ENCODE measurements around the gene MYOF.
"Not testable (repeated sequence)": the region's sequence is repeated elsewhere in the genome, so short reads cannot be mapped to it uniquely, and the experiment has no call there.

MYOF gene

DNA sequence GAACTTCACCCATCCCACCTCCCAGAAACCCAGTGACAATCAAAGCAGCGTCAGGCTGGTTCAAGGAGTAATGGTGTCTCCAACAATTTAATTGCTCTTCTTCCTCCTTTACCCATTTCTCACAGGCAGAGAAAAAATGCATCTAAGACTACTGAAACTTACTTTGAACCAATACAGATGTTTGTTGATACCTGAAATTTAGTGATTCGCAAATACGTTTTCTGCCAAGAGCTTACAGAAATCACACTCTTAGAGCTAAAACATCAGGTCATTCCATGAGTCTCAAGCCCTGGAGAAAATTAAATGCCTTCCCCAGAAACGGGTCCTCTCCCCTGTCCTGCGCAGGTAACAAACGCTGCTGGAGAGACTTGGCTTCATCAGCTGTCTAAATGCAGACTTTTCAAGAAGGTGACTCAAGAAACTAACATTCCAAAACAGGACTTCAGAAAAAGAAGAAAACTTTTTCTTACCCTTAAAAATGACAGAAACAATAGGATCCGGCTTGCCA lies 443 bp downstream of the MYOF start:
- DNase-seq (ENCODE audit: low spot score): no peak

DNA sequence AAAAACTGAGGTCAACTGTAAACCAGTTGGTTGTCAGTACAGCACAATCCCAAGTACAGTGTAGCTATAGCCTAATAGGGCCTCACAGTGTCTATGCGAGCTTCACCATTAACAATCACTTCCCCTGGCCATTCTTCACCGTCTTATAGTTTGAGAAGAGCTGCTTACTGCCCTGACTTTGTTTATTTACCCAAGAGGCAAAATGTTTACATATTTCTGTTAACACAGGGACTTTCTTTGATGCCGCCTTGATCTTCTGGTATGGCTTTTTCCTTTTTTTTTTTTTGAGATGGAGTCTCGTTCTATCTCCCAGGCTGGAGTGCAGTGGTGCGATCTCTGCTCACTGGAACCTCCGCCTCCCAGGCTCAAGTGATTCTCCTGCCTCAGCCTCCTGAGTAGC lies 3.3 kb downstream of the MYOF start:
- no peak for DNase-seq (ENCODE audit: low spot score)

DNA sequence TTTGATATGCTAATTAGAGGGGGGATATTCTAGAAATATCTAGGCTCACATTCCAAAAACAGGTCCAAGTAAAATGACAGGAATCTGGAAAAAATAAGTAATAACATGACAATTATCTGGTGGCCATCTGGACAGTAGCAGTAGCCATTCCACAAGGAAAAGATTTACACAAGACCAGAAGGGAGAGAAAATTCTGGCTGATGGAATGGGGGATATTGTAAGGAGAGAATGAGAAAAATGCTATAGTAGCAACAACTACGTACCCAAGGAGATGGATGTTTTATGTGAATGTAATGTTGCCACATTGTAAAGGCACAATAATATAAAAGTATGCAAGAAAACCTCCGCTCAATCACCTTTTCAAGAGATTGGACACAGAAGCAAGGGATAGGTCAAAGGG lies 5.4 kb downstream of the MYOF start:
- DNase-seq (ENCODE audit: low spot score): no peak

DNA sequence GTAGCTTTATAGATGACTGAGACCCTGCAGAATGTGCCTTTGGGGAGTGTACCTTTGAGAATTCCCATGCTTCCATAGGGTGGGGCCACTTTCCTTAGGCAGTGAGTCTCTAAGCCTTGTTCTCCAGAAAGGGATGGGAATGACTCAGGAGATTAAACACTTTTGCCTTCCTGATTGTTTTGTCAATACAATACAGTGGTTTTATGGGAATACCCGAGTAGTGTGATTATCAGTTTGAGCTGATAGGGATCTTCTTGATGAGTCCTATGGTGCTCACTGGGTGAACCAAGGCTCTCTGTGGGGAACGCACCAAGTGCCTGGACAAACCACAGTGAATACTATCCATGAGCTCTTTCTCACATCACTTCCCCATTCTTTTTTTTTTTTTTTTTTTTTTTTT lies 6.3 kb downstream of the MYOF start:
- DNase-seq (ENCODE audit: low spot score): no peak

DNA sequence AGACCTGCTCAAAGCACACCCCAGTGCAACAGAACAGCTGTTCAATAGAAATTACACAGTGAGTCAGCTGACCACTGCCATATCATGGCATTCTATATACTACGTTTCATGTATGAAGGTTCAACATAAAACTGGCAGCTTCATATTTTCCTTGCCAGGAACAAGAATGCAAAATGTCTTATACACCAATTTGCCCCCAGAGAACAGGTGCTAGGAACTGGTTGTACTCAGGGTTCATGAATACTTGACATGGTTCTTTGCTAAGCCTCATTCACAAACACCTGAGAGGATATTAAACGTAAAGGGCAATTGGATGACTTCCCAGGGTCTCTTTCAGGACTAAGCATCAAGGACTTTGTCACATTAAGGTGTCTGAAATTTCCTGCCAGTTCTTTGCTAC lies 6.9 kb downstream of the MYOF start:
- DNase-seq (ENCODE audit: low spot score): no peak

DNA sequence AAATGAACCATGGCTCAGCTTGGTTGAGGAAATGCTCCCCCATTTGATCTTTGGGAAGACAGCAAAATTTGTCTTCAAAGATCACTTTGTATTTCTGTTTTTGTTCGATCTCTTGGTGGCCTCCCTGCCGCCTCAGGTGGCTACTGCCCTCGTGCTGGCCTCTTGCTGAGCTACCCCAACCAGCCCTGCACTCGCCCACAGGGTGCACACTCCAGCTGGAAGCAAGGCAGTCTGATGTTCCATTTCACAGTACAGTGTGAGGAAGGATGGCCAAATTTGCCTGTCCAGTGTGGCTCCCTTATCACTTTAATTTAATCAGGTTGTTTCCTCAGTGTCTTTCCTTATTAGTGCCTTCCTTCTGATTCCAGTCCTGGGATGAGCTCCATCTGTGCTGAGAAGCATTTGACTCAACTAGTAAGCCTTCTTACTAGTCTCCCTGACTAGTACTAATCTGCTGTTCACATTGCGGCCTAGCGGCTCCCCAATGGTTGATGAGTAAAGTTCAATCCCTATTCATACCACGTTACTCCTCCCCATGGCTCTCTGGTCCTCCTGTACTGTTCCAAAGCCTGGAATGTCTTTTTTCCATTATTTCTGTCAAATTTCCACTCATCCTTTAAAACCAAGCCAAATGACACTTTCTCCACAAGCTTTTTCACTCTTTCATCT lies 8.2 kb downstream of the MYOF start:
- no peak for DNase-seq (ENCODE audit: low spot score)

DNA sequence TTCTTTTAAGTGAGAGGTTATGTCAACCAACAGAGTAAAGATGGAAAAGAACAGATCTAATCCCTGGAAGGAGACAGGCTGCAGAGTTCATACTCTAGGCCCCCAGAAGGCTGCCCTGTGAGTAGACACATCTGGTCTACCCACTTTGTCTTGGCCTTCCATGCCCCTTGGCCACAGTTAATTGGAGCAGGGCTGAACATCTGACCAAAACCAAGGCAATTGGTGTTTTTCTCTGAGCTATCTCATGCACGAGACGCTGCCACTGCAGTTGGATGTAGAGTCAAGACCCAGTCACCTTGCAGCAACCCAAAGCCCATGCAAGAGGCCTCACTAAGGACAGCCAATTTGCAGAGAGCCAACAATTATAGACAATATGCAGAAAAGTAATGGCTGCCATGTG lies 9.0 kb downstream of the MYOF start:
- no peak for DNase-seq (ENCODE audit: low spot score)

DNA sequence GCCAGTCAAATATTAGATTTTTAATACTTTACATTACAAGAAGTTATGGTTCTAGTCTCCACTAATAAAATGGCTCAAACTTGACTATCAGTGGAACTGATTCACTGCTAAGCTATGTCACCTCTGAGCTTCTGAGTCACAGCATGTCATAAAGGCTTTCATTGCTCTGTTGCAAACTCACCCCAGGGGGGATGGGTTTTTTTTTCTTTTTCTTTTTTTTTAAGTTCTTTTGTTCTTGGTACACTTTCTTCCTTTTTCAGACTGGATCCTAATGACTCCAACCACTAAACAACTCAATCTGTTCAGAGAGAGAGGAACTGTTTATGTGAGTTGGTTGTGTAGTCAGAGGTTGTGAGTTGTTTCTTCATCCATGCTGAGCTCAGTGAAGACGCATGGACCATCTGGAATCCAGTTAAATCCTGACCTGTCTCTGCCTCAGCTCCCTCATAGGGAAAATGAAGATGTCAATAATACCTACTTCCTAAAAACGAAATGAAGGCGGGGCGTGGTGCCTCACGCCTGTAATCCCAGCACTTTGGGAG lies 11.0 kb downstream of the MYOF start:
- no peak for DNase-seq (ENCODE audit: low spot score)

DNA sequence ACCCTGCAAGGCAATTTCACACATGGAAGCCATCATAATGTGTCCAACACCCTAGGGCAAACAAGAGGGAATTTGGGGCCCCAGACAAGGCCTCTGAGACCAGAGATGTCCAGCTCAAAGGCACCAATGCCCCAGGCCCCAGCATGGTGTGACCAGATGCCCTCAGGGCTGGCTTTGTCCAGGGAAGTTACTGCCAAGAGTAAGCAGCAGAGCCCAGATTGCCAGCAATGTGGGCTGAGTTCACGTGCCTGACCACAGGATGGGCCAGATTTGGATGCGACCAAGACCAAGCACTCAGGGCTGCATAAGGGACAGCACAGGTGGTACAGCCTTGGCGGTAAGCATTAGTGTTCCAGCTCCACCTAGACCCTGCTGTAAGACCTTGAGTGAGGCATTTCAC lies 12.7 kb downstream of the MYOF start:
- no peak for DNase-seq (ENCODE audit: low spot score)

DNA sequence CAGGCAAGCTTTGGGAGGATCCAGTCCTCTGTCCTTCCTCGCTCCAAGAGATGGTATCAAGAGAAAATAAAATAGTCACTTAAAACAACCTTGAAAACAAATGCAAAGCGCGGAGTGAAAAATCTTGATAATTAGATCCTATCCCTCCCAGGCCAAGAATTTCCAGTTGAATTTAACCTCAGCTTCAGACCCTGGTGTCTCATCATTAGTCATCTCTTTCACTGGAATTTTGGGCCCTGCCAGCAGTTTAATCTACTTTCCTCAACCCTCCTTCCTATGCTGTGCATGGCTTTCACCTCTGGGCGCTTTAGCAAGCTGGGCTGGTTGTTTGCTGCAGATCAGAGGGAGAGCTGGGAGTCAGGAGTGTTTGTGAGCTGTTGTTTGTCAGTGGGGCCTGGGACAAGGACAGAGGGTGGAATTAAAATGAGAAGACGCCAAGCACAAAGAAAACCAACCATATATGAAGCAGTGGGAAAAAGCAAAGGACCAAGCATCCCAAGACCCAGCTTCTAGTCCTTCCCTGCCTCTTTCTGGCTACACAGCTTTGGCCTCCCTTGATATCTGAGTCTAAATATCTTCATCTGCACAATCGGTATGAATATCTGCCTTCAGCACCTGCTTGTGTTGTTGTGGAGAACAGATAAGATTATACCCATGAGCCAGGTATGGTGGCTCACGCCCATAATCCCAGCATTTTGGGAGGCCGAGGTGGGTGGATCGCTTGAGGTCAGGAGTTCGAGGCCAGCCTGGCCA lies 13.5 kb downstream of the MYOF start:
- no peak for DNase-seq (ENCODE audit: low spot score)

DNA sequence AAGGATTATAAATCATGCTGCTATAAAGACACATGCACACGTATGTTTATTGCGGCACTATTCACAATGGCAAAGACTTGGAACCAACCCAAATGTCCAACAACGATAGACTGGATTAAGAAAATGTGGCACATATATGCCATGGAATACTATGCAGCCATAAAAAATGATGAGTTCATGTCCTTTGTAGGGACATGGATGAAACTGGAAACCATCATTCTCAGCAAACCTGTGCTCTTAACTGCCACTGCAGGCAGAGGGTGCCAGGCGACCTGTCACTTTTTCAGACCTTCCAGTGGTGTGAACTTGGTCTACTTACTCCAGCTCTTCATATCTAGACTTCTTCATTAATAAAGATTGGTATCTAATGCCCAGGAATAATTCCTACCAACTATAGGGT lies 14.5 kb downstream of the MYOF start:
- not testable (repeated sequence) for DNase-seq (ENCODE audit: low spot score)

DNA sequence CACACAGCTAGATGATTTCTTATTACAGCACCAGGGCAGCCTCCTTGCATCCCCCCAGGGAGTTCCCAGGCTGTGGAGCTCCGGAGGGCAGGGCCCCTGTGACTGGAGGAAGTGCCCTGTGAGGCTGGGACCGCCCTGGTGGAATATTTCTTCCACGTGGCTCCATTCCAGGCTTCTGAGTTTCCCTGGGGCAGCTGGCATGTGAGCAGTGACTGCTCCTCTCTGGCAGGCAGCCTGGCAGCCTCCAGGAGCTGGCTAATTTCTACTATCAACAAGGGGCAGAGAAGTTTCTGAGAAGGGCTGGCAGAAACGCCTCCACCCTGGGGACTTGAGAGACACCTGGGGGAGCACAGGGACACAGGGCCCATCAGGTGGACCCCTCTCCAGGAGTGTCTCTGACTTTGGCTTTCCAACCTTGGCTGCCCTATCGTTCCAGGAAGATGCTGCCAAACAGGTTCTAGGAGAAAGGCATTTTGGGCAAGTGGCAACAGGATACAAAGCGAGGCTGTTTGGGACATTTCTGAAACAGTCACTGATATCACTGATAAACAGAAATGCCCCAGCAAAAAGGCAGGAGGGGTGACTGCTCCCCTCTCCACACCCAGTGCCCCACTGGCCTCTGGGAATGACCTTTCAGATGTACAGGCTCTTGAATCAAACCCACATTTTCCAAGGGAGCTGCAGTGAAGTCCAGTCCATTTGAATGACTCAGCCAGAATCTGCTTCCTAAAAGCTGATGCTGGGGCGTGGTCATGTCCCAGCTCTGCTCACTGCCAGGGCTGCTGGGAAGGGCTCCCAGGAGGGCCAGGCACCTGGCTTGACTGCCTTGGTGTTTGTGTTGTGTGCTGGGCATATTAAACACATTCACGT lies 16.1 kb downstream of the MYOF start:
- no peak for DNase-seq (ENCODE audit: low spot score)

DNA sequence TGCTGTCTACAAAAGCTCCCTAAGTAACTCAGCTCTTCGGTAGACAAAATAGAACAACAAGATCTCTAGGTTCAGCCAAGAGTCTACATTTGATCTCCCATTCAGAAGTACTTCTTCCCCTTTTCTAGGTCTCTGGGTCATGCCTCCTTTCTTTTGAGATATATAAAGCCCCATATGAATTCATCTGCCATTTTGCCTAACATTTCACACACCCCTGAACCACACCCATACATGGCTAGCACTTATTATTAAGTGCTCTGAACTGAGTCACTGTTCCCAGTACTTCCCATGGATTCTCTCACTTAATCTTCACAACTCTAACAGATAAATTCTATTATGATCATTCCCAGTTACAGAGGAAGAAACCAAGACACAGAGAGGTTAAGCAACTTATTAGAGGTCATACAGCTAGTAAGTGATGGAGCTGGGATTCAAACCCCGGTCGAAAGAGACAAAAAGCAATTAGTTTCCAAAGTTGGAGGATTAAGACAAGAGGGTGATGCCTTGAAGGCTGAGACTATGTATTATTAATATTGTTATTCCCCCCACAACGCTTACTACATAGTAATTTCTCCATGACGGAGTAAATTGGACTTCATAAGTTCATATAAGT lies 17.3 kb downstream of the MYOF start:
- no peak for DNase-seq (ENCODE audit: low spot score)

DNA sequence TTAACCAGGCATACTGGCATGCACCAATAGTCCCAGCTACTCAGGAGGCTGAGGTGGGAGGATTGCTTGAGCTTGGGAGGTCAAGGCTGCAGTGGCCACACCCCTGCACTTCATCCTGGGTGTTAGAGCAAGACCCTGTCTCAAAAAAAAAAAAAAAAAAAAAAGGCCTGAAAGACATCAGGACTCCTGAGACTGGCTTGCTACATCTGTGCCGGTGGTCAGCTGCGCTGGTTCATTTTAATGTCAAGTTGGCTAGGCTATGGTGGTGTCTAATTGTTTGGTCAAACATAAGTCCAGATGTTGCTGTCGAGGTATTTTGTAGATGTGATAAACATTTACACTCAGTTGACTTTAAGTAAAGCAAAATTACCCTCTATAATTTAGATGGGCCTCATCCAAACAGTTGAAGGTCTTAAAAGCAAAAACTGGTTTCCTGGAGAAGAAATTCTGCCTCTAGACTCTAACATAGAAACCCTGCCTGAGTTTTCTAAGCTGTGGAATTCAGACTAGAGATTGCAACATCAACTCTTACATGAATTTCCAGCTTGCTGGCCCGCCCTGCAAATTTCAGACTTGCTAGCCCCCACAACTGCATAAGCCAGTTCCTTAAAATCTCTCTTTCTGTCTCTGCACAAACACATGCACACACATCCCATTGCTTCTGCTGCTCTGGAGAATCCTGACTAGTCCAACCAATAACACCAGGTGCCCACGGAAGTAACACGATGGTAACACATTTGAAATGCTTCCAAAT lies 18.2 kb downstream of the MYOF start:
- DNase-seq (ENCODE audit: low spot score): no peak

DNA sequence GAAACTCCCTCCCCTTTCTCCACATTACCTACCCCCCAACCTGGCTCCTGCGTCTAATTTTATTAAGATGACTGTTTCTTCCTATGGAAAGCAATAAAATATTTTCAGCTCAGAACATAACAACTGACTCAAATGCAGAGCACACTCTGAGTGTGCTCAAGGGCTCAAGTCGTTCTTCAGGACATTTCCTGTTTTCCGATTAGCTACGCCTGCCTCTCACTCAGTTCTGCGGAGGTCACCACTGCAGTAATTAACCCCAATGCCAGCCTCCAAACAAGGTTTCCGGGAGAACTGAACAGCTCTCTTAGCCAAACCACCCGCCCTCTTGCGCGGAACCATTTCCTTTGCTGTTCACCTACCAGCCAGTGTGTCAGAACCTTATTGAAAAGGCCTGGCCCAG lies 19.3 kb downstream of the MYOF start:
- no peak for DNase-seq (ENCODE audit: low spot score)

DNA sequence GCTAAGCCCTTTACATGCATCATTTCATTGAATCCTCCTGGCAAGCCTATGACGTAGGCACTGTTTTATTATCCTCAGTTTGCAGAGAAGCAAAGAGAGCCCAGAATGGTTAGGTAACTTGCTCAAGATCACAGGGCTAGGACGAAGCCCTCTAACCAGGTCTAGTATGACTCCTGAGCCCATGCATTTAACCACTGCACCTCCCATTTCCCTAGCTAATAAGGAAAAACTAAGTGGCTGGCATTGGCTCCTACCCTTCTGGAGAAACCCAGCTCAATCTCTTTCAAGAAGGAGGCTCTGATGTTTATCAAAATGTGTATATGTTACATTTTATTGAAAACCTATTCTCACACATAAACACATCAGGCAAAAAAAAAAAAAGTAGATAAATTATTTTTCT lies 19.8 kb downstream of the MYOF start:
- DNase-seq (ENCODE audit: low spot score): no peak

DNA sequence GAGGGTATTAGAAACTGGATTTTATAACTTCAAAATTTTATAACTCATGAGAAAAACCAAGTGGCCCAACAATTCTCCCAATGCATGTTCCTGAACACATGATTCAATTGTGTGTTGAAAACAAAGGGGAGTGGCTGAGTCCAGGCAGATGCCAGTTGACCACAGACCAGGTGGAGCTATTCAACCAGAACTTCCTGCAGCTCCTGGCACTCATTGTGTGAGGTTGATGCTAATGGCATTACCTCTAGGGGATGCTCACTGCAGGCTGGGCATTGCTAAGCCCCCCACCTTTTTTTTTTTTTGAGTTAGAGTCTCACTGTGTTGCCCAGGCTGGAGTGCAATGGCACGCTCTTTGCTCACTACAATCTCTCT lies 20.3 kb downstream of the MYOF start:
- DNase-seq (ENCODE audit: low spot score): no peak

DNA sequence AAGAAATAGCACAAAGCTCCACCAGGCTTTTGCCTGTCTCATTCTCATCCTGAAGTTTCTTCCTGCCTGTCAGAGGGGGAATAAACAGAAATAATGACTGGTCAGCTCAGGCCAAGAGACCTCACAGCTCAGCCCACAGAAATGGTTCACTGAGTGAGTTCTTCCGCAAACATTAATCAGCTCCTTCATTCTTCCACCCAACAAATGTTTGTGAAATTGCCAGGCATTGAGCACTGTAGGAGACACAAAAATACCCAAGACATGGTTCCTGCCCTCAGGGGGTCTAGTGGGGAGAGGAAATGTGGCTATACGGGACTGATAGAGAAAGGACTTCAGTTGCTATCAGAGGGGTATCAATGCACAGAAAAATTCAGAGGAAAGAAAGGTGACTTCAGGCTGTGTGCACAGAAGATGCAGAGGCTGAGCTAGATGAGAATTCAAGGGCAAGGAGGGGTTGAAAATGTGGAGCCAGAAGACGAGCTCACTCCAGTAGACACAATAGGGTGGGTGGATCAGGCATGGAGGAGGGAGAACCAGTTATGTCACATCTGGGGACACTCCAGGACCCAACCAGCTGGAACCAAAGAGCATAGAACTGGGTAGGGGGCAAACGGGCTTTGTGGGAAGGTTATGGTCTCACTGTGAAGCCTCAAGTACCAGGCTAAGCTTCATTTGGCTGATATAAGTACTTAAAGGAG lies 20.9 kb downstream of the MYOF start:
- no peak for DNase-seq (ENCODE audit: low spot score)

DNA sequence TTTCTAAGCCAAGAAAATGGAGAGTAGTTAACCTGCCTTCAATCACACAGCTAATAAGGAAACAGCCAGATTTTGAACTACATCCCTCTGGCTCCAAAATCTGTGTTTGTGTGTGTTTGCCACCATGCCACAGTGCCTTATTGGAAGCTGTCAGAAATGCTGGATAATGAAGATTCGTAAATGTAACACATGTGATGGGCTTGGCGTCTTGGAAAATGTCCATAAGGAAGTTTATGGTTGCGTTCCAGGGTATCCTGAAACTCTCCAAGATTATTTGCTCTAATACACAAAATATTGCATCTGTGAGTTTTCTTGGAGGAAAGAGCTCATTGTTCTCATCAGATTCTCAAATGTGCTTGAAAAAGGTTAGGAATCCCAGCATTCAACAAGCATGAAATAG lies 22.7 kb downstream of the MYOF start:
- no peak for DNase-seq (ENCODE audit: low spot score)

DNA sequence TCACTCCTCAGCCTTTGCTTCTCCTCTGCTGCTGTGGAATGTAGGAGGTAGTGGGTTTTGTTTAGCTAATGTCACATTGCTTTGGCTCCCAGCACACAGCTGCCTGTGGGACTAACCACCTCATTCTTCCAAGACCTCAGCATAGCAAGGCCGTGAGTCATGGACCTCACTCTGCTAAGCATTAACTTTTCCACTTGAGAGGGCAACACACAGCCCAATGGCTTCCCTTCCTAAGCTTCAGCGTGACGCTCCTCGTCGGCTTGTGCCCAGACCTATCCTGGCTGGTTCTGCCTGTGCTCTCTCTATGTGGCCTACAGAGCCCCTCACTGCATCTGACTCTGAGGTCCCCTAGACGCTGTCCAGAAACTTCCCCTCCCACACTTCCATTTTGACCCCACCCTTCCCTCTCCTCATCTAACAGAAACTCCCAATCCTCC lies 23.3 kb downstream of the MYOF start:
- DNase-seq (ENCODE audit: low spot score): no peak

DNA sequence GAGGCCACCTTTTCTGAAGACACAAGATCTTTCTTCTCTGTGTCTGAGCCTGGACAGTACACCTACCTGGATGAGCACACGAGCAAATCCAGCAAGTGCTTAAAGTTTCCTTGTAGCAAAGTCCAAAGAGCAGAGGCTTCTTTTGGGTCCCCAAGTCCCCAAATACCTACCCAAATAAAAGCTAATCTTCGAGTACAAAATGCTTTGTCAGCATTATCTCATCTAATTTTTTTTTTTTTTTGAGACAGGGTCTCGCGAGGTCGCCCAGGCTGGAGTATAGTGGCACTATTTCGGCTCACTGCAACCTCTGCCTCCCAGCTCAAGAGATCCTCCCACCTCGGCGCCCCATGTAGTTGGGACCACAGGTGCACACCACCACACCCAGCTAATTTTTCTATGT lies 24.6 kb downstream of the MYOF start:
- no peak for DNase-seq (ENCODE audit: low spot score)
